Activated CD4-positive, CD25-positive, alpha-beta regulatory T cell treated with anti-CD3 and anti-CD28 coated beads, Interleukin-2, amount 50 U/mL, for 24 hours (primary cell): ENCODE measurements around the gene ANKLE1.

Source experiments
- ATAC-seq, 2 donors: fragments of 150-1000 bp; cut with Tn5 transposase; one replicate each; pipeline ENCODE4 v1.10.0; 2021; ENCODE audit warnings: mild to moderate bottlenecking in 1 of 2, moderate library complexity in 1 of 2

ANKLE1 gene, protein sequence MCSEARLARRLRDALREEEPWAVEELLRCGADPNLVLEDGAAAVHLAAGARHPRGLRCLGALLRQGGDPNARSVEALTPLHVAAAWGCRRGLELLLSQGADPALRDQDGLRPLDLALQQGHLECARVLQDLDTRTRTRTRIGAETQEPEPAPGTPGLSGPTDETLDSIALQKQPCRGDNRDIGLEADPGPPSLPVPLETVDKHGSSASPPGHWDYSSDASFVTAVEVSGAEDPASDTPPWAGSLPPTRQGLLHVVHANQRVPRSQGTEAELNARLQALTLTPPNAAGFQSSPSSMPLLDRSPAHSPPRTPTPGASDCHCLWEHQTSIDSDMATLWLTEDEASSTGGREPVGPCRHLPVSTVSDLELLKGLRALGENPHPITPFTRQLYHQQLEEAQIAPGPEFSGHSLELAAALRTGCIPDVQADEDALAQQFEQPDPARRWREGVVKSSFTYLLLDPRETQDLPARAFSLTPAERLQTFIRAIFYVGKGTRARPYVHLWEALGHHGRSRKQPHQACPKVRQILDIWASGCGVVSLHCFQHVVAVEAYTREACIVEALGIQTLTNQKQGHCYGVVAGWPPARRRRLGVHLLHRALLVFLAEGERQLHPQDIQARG

DNA sequence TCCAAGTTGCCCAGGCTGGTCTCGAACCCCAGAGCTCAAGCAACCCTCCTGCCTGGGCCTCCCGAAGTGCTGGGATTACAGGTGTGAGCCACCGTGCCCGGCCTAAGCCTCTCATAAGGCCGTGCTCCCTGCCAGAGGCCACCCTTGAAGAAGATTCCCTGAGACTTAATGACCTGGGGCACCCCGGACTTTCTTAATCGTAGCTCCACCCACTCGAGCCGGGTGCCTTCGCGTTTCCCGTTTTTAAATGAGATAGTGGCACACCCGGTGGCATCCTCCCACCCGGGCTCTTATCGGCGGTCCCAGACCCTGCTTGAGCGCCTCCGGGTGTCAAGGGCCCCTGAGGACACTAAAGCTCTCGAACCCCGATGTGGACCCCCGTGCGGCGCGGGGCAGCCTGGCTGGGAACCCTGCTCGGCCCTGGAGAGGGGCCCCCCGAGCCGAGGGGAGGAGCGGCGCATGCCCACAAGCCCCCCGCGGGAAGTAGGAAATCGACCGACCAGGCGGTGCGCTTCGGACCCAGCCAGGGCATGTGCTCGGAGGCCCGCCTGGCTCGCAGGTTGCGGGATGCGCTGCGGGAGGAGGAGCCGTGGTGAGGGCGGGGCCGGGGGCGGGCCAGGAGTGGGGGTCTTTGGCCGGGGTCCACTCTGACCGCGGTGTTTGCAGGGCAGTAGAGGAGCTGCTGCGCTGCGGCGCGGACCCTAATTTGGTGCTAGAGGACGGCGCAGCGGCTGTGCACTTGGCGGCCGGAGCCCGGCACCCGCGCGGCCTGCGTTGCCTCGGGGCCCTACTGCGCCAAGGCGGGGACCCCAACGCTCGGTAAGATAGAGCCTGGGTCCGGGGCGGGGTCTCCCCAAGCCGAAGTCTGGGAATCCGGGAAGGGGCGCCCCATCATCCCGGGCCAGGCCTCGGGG is at the start of gene ANKLE1:
Gene ANKLE1, plus strand, starts transcription at position 511 of the 914 bp plus-strand sequence. Its CDS starts 20 bp downstream, at position 531.
- peak; percentile 26 to 47 for ATAC-seq

DNA sequence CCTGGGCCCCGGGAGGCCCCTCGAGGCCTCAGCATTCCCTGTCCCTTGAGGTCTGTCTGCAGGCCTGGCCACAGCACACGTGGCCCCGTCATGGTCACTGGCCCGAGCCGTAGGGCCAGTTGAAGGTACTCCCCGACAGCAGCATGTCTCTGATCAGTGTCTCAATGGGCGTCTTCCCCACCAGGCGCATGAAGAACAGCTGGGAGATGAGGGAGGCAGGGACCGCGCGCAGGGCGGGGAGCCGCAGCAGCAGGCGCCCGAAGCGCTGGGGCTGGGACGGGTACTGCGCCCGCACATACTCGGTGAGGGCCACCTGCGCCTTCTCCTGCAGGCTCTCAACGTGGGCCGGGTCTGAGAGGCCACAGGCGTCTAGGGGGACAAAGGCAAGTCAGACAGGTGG is 49.4 kb upstream of the ANKLE1 start:
- ATAC-seq = no peak

DNA sequence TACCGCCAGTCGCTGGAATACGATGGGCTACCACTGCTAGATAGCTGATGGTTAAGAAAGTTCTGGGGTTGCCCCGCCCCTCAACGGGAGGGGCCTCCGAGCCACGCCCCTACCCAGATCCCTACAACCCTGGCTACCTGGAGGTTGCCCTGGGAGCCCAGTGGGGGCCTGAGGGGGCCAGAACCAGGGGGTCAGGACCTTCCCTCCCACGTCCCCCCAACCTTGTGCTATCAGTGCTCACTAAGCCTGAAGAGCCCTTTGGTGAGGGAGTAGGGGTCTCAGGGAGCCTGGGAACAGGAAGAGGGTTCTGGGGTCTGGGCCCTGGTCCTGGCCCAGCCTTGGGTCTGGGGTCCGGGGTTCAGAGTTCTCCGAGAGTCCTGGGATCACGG is 46.8 kb upstream of the ANKLE1 start:
- ATAC-seq = peak; percentile 69 to 72

DNA sequence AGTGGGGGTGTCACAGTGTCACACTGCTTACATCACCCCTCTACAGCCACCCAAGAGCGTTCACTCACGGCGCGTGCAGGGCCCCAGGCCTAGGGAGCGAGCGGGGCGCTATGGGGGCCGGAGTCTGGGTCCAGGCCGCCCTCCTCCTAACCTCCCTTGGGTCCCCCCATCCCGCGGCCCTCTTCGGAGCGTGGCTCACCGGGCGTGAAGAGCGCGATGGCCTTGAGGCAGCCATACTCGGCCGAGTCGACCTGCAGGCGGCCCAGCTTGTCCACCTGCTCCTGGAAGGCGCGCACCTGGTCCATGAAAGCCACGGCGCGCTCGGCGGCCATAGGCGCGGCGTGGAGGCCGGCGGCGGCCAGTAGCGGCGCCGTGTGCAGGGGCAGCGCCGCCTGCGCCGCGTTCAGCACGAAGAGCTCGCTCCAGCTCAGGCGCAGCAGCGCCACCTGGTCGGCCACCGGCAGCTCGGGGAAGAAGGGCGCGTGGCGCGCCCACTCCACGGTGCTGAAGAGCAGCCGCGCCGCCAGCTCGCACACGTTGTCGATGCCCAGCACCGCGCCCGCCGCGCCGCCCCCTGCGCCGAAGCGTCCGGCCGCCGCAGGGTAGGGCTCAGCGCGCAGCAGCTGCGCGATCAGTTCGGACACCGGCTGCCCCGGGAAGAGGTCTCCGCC is 46.3 kb upstream of the ANKLE1 start:
- peak; percentile 87 to 91 for ATAC-seq

DNA sequence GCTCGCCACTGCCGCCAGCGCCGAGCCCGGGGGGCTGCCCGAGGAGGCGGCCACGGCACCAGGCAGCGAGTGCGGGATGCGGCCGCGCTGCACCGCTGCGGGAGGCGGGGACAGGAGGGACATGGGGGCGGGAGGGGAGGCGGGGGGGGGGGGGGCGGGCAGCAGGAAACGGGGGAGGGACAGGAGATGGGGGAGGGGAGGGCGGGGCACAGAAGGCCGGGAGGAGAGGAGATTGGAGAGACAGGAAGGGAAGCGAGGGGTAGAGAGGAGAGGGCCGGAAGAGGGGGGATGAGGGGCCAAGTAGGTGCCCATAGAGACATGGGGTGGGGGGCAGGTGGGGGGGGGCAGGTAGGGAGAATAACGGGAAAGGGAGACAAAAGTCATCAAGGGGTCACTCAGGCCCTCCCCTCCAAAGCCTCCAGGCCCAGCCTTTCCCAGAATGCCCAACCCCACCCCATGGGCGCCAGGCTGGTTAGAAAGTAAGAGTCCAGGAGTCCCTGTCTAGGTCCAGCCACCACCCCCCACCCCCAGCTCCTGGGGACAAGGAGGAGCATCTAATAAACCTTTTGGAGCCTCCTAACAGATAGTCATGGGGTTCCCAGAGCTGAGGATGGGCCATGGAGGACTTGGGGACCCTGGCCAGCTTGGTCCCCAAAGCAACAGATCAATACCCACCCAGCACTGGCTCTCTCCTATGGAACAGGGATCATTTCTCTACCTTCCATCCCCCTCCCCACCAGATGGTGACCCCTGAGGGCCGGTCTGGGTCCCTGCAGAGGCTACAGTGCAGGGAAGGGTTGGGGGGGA is 45.5 kb upstream of the ANKLE1 start:
- ATAC-seq = peak; percentile 11 to 24

DNA sequence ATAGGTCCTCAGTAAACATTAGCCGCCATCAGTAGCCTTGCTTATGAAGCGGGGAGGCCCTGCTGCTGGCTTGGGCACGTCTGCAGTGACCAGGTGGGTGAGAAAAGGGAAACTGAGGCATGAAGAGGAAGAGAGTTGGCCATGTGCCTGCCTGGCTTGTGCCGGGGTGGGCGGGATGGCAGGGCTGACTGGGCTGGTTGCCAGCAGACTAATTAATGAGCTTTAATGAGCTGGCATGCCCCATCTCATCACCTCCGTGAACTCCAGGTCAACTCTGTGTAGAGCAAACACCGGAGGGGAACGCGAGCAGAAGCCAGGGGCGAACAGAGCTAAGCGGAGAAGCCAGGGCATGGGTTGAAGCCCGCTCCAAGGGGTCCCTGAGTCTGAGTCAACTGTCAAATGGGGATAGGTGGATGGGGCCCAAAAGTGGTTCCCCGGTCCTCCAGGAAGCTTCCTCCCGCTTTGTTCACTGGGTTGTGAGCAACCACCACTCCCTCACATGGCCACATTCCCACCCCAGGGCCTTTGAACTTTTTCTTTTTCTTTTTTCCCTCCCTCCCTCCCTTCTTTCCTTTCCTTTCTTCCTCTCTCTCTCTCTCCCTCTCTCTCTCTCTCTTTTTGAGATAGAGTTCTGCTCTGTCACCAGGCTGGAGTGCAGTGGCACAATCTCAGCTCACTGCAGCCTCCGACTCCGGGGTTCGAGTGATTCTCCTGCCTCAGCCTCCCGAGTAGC is 44.7 kb upstream of the ANKLE1 start:
- ATAC-seq = no peak

- ATAC-seq = no peak
Observed at GRCh38 chr19:17237747-17238706, 43.7 kb upstream of the ANKLE1 start.

DNA sequence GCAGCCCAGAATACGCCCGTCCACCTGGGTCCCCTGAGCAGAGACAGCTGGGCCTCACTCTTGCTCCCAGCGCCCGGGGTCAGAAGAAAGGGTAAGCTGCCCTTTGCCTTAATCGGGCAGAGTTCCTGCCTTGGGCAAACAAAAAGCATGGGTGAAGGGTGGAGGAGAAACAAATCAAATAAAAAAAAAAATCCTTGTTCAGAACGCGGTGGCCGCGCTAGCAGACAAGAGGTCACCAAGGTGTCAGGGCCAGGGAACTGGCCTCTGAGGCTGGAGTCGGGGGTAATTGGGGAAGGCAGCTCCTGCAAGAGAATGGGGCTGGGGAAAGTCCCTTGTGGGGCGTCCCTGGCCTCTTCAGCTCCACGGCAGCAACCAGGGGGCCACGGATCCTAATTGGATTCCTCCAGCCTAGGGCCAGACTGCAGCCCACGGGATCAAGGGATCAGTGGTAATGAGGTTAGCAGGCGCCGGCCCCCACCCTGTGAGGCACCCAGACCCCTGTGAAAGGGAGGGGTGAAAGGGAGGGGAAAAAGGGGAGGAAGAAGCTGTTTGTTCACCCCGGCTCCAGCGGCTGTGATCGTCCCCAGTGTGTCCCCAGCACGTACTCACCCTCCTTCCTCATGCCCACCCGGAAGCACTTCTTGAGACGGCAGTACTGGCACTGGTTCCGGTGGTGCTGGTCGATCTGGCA is 41.5 kb upstream of the ANKLE1 start:
- ATAC-seq = no peak

DNA sequence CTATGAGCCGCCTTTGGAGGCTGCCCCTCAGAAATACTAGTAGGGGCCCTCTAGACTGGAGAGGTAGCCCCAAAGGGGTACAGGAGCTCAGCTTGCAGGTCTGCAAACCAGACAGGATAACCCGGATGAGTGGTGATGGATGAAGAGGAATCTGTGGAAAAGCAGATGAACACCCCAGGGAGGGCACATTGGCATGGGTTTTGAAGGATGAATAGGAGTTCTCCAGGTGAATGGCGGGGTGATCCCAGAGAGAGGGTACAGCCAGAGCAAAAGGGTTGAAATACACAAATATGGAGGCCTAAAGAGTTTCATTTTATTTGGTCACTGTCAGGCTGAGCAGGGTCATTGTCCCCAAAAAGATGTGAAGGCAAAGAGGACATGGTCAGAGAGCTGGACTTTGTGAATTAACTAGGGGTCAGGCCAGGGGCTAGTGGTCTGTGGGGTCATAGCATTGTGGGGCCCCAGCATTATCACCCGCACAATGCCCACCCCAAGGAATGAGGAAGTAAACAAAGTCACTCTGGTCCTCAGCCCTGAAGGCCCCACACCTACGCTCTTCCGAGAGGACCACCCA is 40.8 kb upstream of the ANKLE1 start:
- no peak for ATAC-seq

DNA sequence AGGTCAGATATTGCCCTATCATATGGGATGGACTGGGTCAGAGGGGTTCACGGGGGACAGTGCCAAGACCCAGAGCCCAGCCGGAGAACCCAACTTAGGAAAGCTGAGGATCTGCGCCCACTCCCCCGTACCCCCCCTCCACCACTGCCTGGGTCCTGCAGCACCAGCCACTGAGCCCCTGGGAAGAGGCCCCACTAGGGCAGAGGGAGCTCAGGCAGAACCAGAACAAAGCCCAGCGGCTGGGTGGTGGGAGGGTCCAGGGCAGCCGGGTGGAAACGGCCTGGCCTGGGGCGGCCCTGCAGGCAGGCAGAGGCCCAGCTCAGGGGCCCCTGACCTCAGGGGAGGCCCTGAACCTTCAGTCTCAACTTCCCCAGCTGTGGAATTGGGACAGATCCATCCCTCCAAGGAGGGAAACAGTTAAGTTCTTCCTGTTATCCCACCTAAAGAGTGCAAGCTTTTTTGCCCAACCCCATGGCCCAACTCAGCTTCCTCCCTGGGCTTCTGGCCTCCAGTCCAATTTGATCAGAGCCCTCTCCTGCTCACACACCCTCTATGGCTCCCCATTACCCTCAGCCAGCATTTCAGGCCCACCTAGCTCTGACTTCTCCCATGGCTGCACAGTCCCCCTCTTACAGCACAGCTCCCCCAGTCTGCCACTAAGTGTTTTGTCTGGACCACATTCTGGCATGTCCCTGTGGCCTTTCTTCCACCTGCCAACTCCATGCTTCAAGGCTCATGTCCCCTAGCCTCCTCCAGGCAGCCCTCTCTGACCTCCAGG is 39.1 kb upstream of the ANKLE1 start:
- ATAC-seq = no peak

- ATAC-seq = no peak
Observed at GRCh38 chr19:17243211-17243829, 38.4 kb upstream of the ANKLE1 start.

DNA sequence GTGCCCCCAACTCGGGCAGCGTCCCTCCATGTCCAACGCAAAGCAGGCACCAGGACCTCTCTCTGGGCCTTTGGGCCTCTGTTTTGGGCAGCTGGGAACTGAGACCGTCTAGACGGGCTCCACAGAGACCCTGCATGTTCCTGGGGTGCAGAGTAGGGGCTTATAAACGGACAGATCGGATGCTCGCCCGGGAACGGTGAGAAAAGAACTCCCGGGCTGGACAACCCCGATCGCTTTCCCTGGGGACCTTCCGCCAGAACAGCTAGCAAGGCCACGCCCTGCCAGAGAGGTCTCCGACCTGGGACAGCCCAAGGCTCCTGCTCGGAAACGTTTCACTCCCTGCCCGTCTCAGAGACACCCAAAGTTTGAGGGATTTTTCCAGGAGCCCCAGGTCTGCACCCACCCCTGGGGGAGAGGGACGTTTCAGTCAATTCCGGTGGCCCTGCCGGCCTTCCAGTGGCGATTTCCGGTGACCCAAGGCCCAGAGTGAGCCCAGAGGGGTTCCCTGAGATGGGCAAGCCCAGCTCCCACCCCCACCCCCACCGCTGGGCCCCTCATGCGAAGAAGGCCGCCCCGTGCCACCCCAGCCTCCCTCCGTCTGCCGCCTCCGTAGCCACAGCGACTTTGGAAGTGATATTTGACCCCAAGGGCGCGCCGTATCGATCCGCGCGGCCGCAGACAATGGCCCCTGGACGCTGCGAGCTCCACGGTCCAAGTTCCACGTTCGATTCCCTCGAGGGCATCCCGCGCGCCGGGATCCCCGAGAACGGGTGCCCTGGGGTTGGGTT is 37.7 kb upstream of the ANKLE1 start:
- no peak for ATAC-seq

GRCh38 chr19:17244618-17245534 is 36.8 kb upstream of the ANKLE1 start:
- no peak for ATAC-seq

- ATAC-seq = peak in 1 of 2 donors; percentile 5
Observed at GRCh38 chr19:17245535-17245984, 36.1 kb upstream of the ANKLE1 start, which contains the start of gene NR2F6. NR2F6 (minus strand) TSS chr19:17245919; CDS start chr19:17245220, 699 bp downstream.
